Measurements from ENCODE around the gene CHST4.

GRCh38 chr16:71528863-71529262, 2.6 kb downstream of the CHST4 start:
- TF ChIP-seq CTCF (IDR thresholded peaks at IDR 0.05; ENCODE audit: low read depth, low read length, poor library complexity, severe bottlenecking) (no peak), EZH2phosphoT487 (IDR thresholded peaks at IDR 0.05; ENCODE audit: borderline replicate concordance, low read length) (no peak)
